Spleen (tissue), 11 donors: ENCODE results near the gene CTNNA1. TPM values are rescaled to one million over a fixed set of nuclear protein-coding genes. Genes with fewer than 3 reads are reported as not detected.
A peak's percentile ranks its signal among the peaks of the same experiment; 100 is the strongest.

Experiments
- DNase-seq: peaks from one replicate; pipeline ENCODE4 v3.0.0-alpha.2; 2020
- H3K27ac ChIP-seq, 8 donors: fragments of 200-600 bp; sonication (generic) in 7 of 8; 1 replicate in 4 of 8; 2 replicates in 4 of 8; pipeline versions ENCODE4 v1.5.0 to v1.8.0; 2016 to 2021; ENCODE audit warnings: inconsistent platforms in 4 of 8, mild to moderate bottlenecking in 4 of 8, moderate library complexity in 1 of 8
- H3K27me3 ChIP-seq, 7 donors: fragments of 200-600 bp; sonication (generic) in 6 of 7; replicated peaks in 1 of 7; 1 replicate in 4 of 7; 2 replicates in 3 of 7; pipeline versions ENCODE4 v1.5.0 to v1.8.0; 2016 to 2021; ENCODE audit warnings: inconsistent platforms in 3 of 7, mild to moderate bottlenecking in 1 of 7
- H3K36me3 ChIP-seq, 6 donors: fragments of 200-600 bp; sonication (generic) in 5 of 6; 1 replicate in 4 of 6; 2 replicates in 2 of 6; pipeline versions ENCODE4 v1.5.0 to v1.8.0; 2016 to 2021; ENCODE audit warnings: inconsistent platforms in 2 of 6
- H3K4me1 ChIP-seq, 6 donors: fragments of 200-600 bp; sonication (generic) in 5 of 6; 1 replicate in 3 of 6; 2 replicates in 3 of 6; pipeline versions ENCODE4 v1.5.0 to v1.8.0; 2016 to 2021; ENCODE audit warnings: inconsistent platforms in 3 of 6
- H3K4me3 ChIP-seq, 8 donors: fragments of 200-600 bp; sonication (generic) in 7 of 8; 1 replicate in 4 of 8; 2 replicates in 4 of 8; pipeline versions ENCODE4 v1.5.0 to v1.8.0; 2016 to 2021; ENCODE audit warnings: inconsistent platforms in 4 of 8, mild to moderate bottlenecking in 4 of 8, moderate library complexity in 2 of 8
- H3K9me3 ChIP-seq, 8 donors: fragments of 200-600 bp; sonication (generic) in 7 of 8; 1 replicate in 4 of 8; 2 replicates in 4 of 8; pipeline versions ENCODE4 v1.5.0 to v1.8.0; 2016 to 2021; ENCODE audit warnings: inconsistent platforms in 4 of 8
- POLR2A ChIP-seq, 3 donors: fragments of 450-650 bp; IDR thresholded peaks; one replicate each; pipeline ENCODE4 v1.5.1; 2017; ENCODE audit warnings: antibody characterized with exemption in 3 of 3, mild to moderate bottlenecking in 1 of 3
- POLR2AphosphoS5 ChIP-seq, 3 donors: sonication (generic); formaldehyde crosslinking; IDR thresholded peaks; one replicate each; pipeline ENCODE4 v1.5.1; 2017; ENCODE audit warnings: antibody characterized with exemption in 3 of 3
- WGBS, 5 donors: extraction: QIAGEN DNeasy Blood & Tissue Kit in 3 of 5; methylation state at CpG; one replicate each; pipeline versions ENCODE4 v1.1.5 to v1.1.7; 2013 to 2018; 5-methylcytosine and 5-hydroxymethylcytosine counted together
- intact Hi-C: fragments of 100-400 bp; cut with DNase I; formaldehyde crosslinking; loops from one replicate; pipeline ENCODE4 v1.15.0; 2023; ENCODE audit warnings: low total_unique reads
- polyA plus RNA-seq, 3 donors: library from polyadenylated mRNA; stranded (reverse); fragments of 200-250 nt; gene quantifications; one replicate each; pipeline ENCODE4 v1.2.1, GENCODE V29; 2013
- total RNA-seq, 7 donors: library from RNA; depleted of rRNA in 3 of 7; stranded (reverse); fragments of >200 nt in 3 of 7; fragmentation: NEBNext Ultra II Directional in 4 of 7; extraction: Animal tissue kit (Norgen Biotek cat#: 25700) in 4 of 7; gene quantifications; one replicate each; pipeline versions ENCODE4 v1.1.0 to v1.2.1, GENCODE V29; 2016 to 2021
- TF ChIP-seq, protein P1 (sequence below), 11 experiments: fragments of 200-600 bp in 7 of 11; fragments of 450-650 bp in 4 of 11; sonication (generic) in 4 of 11; IDR thresholded peaks in 8 of 11; conservative IDR thresholded peaks in 3 of 11; 1 replicate in 7 of 11; 2 replicates in 4 of 11; pipeline versions ENCODE4 v1.4.0 to v1.8.0; 2016 to 2021; ENCODE audit warnings: antibody characterized with exemption in 11 of 11, inconsistent platforms in 4 of 11, mild to moderate bottlenecking in 1 of 11
- donor health status: healthy with polysubstance abuse.
- donor health status: DM: no; HTN: no; CAD: no; lungs with moderate emphysema.
- donor health status: DM: no; HTN: no; CAD: no.
- donor health status: Bipolar disorder and iron deficiency.
- donor health status: healthy.
- donor health status: DM: no; HTN: no; CAD: no.
- donor health status: DM: yes; HTN: yes; CAD: no.

The CTNNA1 gene
- total and polyA plus RNA-seq, 10 donors: 26.7 to 313 (median 186) TPM

GRCh38 chr5:138922494-138922893 is 169.3 kb downstream of the CTNNA1 start:
- intact Hi-C loops: loop anchor here (10.0 kb wide), 1 partner anchor 88 kb away; no protein-coding TSS in a partner anchor
- peaks cover 0 to 80% (median 34%) of the 10 kb centered on the region in 6 donors for H3K36me3 ChIP-seq
- no peak overlapping the region for H3K4me3 ChIP-seq
- no peak for DNase-seq
- no peak overlapping the region for H3K27ac ChIP-seq
- H3K4me1 ChIP-seq: peaks cover 0 to 5% (median under 1%) of the 10 kb centered on the region in 6 donors
- H3K9me3 ChIP-seq: no peaks in the 10 kb centered on the region
- no peak for TF ChIP-seq POLR2AphosphoS5 (IDR thresholded peaks at IDR 0.05)
- TF ChIP-seq, protein P1, sequence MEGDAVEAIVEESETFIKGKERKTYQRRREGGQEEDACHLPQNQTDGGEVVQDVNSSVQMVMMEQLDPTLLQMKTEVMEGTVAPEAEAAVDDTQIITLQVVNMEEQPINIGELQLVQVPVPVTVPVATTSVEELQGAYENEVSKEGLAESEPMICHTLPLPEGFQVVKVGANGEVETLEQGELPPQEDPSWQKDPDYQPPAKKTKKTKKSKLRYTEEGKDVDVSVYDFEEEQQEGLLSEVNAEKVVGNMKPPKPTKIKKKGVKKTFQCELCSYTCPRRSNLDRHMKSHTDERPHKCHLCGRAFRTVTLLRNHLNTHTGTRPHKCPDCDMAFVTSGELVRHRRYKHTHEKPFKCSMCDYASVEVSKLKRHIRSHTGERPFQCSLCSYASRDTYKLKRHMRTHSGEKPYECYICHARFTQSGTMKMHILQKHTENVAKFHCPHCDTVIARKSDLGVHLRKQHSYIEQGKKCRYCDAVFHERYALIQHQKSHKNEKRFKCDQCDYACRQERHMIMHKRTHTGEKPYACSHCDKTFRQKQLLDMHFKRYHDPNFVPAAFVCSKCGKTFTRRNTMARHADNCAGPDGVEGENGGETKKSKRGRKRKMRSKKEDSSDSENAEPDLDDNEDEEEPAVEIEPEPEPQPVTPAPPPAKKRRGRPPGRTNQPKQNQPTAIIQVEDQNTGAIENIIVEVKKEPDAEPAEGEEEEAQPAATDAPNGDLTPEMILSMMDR (IDR thresholded peaks at IDR 0.05 in 8 of 11, conservative IDR thresholded peaks at IDR 0.05 in 3 of 11): no peak
- no peak for TF ChIP-seq POLR2A (IDR thresholded peaks at IDR 0.05)
- no peaks in the 10 kb centered on the region for H3K27me3 ChIP-seq
- WGBS, 5 donors: 74 to 95% (median 90%) methylated on average over 2 of the region's 2 CpGs

- peaks cover 0 to 82% (median 46%) of the 10 kb centered on the region in 6 donors for H3K36me3 ChIP-seq
- WGBS, 5 donors: 90 to 96% (median 95%) methylated on average over 12 of the region's 12 CpGs
- no peak overlapping the region for H3K4me3 ChIP-seq
- H3K9me3 ChIP-seq: no peaks in the 10 kb centered on the region
- DNase-seq: no peak
- peaks cover 0 to 15% (median 5%) of the 10 kb centered on the region in 6 donors for H3K4me1 ChIP-seq
- intact Hi-C loops: loop anchor here (10.0 kb wide), 1 partner anchor 90 kb away; no protein-coding TSS in a partner anchor
- no peak for TF ChIP-seq POLR2A (IDR thresholded peaks at IDR 0.05)
- TF ChIP-seq, protein P1 (IDR thresholded peaks at IDR 0.05 in 8 of 11, conservative IDR thresholded peaks at IDR 0.05 in 3 of 11): no peak
- no peak for TF ChIP-seq POLR2AphosphoS5 (IDR thresholded peaks at IDR 0.05)
- no peaks in the 10 kb centered on the region for H3K27me3 ChIP-seq
- H3K27ac ChIP-seq: no peak overlapping the region
Observed at GRCh38 chr5:138925090-138925635, 171.9 kb downstream of the CTNNA1 start.

DNA sequence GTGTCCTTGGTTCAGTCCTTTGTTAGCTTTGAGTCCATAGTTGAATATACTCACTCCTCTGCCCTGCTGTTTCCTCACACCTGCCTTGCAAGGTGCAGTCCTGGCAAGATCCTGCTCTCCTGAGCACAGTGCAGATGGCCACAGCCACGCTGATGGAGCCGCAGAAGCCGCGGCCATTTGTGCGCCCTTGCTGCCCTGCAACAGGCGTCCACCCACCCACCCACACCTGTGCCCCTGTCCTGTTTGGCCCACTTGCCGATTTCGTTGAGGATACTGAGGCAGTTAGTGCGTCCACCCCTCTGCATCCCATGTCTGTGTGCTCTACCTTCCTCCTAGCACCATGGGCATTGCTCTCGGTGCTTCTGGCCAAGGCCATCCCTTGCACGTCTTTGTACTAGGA is 173.0 kb downstream of the CTNNA1 start:
- intact Hi-C loops: loop anchor here (10.0 kb wide), 1 partner anchor 91 kb away; no protein-coding TSS in a partner anchor
- H3K36me3 ChIP-seq: peaks cover 6 to 85% (median 54%) of the 10 kb centered on the region in 6 donors
- H3K4me1 ChIP-seq: peaks cover 0 to 15% (median 5%) of the 10 kb centered on the region in 6 donors
- no peaks in the 10 kb centered on the region for H3K9me3 ChIP-seq
- H3K4me3 ChIP-seq: no peak overlapping the region
- H3K27ac ChIP-seq: no peak overlapping the region
- H3K27me3 ChIP-seq: no peaks in the 10 kb centered on the region
- 89 to 97% (median 95%) methylated on average over 11 of the region's 11 CpGs for WGBS, 5 donors
- no peak for DNase-seq
- TF ChIP-seq POLR2A (IDR thresholded peaks at IDR 0.05) (no peak), POLR2AphosphoS5 (IDR thresholded peaks at IDR 0.05) (peak in 1 of 3 donors; percentile 21)

- no peaks in the 10 kb centered on the region for H3K9me3 ChIP-seq
- intact Hi-C loops: loop anchor here (10.0 kb wide), 1 partner anchor 92 kb away; no protein-coding TSS in a partner anchor
- H3K4me3 ChIP-seq: no peak overlapping the region
- DNase-seq: no peak
- 91 to 96% (median 91%) methylated on average over 16 of the region's 16 CpGs for WGBS, 5 donors
- H3K4me1 ChIP-seq: peaks cover 0 to 15% (median 5%) of the 10 kb centered on the region in 6 donors
- H3K36me3 ChIP-seq: peaks cover 7 to 88% (median 61%) of the 10 kb centered on the region in 6 donors
- TF ChIP-seq POLR2A (IDR thresholded peaks at IDR 0.05) (no peak), POLR2AphosphoS5 (IDR thresholded peaks at IDR 0.05) (no peak)
- TF ChIP-seq, protein P1 (IDR thresholded peaks at IDR 0.05 in 8 of 11, conservative IDR thresholded peaks at IDR 0.05 in 3 of 11): no peak
- no peak overlapping the region for H3K27ac ChIP-seq
- H3K27me3 ChIP-seq: no peaks in the 10 kb centered on the region
Observed at GRCh38 chr5:138926688-138927448, 173.6 kb downstream of the CTNNA1 start.
